ENCODE results near the gene ANXA11.

The ANXA11 gene

DNA sequence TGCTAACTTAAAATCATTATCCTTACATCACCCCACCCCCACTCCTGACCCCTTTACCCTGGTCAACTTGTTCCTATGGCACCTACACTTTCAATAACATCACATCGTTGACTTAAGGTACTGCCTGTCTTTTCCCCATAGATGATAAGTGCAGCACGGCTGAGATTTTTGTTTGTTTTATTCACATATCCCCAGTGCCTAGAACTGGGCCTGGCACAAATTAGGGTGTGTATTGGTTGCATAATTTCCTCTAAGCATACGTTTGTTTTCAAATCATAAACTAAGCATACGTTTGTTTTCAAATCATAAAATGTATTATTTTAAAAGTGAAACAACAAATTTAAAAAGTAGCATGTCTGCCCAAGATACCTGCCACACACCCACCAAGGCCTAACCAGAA, 35.3 kb downstream of the ANXA11 start:
- DNase-seq (ENCODE audit: low read depth): no peak
- no peak for TF ChIP-seq CTCF (IDR thresholded peaks at IDR 0.05; ENCODE audit: control insufficient read depth, insufficient read depth, low read depth, low read length, missing control alignments)
- no peak overlapping the region for H3K4me3 ChIP-seq (ENCODE audit: control insufficient read depth, low read depth, low read length)

DNA sequence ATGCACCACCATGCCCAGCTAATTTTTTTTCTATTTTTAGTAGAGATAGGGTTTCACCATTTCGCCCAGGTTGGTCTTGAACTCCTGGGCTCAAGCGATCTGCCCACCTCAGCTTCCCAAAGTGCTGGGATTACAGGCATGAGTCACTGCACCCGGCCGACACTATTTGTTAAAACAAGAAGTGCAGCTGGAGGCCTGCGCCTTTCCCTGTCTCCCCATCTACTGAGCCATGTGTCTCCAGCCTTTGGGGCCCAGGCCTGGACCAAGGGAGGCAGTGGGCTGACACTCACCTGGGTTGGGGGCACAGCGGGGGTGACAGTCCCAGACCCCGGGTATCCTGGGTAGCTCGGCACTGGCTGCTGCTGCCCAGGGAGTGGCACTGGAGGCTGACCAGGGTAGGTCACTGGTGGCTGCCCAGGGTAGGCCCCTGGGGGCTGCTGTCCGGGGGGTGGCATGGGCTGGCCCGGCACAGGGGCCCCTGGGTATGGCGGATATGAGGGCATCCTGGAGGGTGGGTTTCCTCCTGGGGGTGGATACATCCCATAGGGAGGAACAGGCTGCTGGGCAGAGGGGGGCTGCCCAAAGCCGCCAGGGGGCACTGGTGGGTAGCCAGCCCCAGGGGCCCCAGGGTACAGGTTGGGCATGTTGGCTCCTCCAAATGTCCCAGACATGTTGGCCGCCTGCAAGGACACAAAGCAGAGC, 36.5 kb downstream of the ANXA11 start:
- no peak overlapping the region for H3K4me3 ChIP-seq (ENCODE audit: control insufficient read depth, low read depth, low read length)
- no peak for DNase-seq (ENCODE audit: low read depth)
- peak; percentile 5 for TF ChIP-seq CTCF (IDR thresholded peaks at IDR 0.05; ENCODE audit: control insufficient read depth, insufficient read depth, low read depth, low read length, missing control alignments)

DNA sequence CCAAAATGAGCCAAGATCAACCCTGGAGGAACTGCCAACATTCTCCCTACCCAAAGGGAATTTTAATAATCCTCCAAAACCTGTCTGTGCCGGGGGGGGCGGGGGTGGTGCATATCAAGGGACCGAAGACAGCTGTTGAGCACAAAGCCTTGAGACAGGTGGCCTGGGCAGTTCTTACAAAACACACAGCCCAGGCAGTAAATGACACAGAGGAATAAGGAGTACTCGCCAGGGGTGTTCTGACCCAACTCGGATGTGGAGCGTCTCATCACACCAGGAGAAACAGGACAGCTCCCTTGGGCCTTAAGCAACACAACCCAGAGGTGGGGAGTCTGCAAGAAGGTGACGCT, 37.2 kb downstream of the ANXA11 start:
- no peak for TF ChIP-seq CTCF (IDR thresholded peaks at IDR 0.05; ENCODE audit: control insufficient read depth, insufficient read depth, low read depth, low read length, missing control alignments)
- DNase-seq (ENCODE audit: low read depth): no peak
- H3K4me3 ChIP-seq (ENCODE audit: control insufficient read depth, low read depth, low read length): no peak overlapping the region

GRCh38 chr10:80167471-80168161, 37.7 kb downstream of the ANXA11 start:
- DNase-seq (ENCODE audit: low read depth): no peak
- no peak for TF ChIP-seq CTCF (IDR thresholded peaks at IDR 0.05; ENCODE audit: control insufficient read depth, insufficient read depth, low read depth, low read length, missing control alignments)
- no peak overlapping the region for H3K4me3 ChIP-seq (ENCODE audit: control insufficient read depth, low read depth, low read length)

DNA sequence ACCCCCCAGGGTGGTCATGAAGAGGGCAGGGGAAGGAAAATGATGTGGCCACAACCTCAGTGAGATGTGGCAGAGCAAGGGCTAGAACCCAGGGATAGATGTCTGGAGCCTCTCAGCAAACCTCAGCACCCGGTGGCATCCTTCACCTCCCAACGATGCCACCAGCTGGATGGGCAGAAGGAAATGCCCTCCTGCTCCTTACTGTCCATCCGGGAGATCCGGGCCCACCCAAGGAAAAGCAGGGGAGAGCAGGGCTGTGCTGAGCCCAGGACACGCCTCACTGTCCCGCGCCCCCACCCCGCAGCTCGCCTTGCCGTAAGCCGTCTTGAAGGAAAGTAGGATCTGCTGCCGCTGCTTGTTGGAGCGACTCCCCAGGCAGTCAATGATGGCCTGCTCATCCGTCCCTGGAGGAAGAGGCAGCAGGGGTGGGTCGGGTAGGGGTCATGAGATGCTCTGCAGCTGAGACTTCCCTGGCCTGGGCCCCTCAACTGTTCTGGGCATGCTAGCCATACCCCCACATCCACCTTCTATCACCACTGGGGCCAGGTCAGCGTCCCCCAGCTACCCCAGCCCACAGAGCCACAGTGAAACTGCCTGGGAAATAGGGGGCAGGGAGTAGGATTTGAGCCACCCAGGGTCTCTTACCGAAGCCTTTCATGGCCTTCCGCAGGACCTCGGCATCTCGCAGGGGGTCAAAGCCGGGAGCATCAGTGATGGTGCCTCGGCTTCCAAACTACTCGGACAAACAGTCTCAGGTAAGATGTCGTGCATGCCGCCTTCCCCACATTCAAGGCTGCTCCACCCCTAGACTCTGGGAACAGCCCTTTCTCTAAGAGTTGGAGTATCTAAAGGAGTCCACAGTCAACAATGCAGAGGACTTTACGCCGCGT, 38.5 kb downstream of the ANXA11 start:
- TF ChIP-seq CTCF (IDR thresholded peaks at IDR 0.05; ENCODE audit: control insufficient read depth, insufficient read depth, low read depth, low read length, missing control alignments): no peak
- H3K4me3 ChIP-seq (ENCODE audit: control insufficient read depth, low read depth, low read length): no peak overlapping the region
- no peak for DNase-seq (ENCODE audit: low read depth)

- TF ChIP-seq CTCF (IDR thresholded peaks at IDR 0.05; ENCODE audit: control insufficient read depth, insufficient read depth, low read depth, low read length, missing control alignments): peak; percentile 21
- no peak for DNase-seq (ENCODE audit: low read depth)
- H3K4me3 ChIP-seq (ENCODE audit: control insufficient read depth, low read depth, low read length): no peak overlapping the region
Measured at GRCh38 chr10:80165173-80165572, 40.2 kb downstream of the ANXA11 start.
